SH-SY5Y (cell line): ENCODE data around the gene CCT8L2.

ENCODE experiments used
- GATA2 ChIP-seq: IDR thresholded peaks from 2 replicates; pipeline ENCODE4 v1.6.1; 2011; ENCODE audit warnings: mild to moderate bottlenecking, low read depth, low read length
- GATA3 ChIP-seq: IDR thresholded peaks from 2 replicates; pipeline ENCODE4 v1.6.1; 2011; ENCODE audit warnings: low read depth, mild to moderate bottlenecking, low read length, moderate library complexity

DNA sequence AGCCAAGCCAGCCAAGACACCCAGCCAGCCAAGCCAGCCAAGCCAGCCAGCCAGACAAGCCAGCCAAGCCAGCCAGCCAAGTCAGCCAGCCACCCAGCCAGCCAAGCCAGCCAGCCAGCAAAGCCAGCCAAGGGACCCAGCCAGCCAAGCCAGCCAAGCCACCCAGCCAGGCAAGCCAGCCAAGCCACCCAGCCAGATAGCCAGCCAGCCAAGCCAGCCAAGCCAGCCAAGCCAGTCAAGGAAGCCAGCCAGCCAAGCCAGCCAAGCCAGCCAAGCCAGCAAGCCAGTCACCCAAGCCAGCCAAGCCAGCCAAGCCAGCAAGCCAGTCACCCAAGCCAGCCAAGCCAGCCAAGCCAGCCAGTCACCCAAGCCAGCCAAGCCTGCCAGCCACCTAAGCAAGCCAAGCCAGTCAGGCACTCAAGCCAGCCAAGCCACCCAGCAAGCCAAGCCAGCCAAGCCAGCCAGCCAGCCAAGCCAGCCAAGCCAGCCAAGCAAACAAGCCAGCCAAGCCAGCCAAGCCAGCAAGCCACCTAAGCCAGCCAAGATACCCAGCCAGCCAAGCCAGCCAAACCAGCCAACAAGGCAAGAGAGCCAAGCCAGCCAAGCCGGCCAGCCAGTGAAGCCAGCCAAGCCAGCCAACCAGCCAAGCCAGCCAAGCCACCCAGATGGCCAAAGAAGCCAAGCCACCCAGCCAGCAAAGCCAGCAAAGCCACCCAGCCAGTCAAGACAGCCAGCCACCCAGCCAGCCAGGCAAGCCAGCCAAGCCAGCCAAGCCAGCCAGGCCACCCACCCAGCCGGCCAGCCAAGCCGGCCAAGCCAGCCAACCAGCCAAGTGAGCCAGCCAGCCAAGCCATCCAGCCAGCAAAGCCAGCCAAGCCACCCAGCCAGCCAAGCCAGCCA lies 33.3 kb downstream of the CCT8L2 start:
- no peak for TF ChIP-seq GATA2
- no peak for TF ChIP-seq GATA3
